ENCODE results near the gene NFE2L2.

The NFE2L2 gene

GRCh38 chr2:177285892-177286715 is 21.6 kb upstream of the NFE2L2 start:
- H3K4me3 ChIP-seq (ENCODE audit: low read depth, low read length) = no peak overlapping the region
- TF ChIP-seq CTCF (IDR thresholded peaks at IDR 0.05; ENCODE audit: low read depth, low read length) = no peak

GRCh38 chr2:177284531-177284930 is 20.0 kb upstream of the NFE2L2 start:
- TF ChIP-seq CTCF (IDR thresholded peaks at IDR 0.05; ENCODE audit: low read depth, low read length) = no peak
- no peak overlapping the region for H3K4me3 ChIP-seq (ENCODE audit: low read depth, low read length)

GRCh38 chr2:177283906-177284305 is 19.4 kb upstream of the NFE2L2 start:
- no peak overlapping the region for H3K4me3 ChIP-seq (ENCODE audit: low read depth, low read length)
- TF ChIP-seq CTCF (IDR thresholded peaks at IDR 0.05; ENCODE audit: low read depth, low read length) = no peak

- no peak for TF ChIP-seq CTCF (IDR thresholded peaks at IDR 0.05; ENCODE audit: low read depth, low read length)
- no peak overlapping the region for H3K4me3 ChIP-seq (ENCODE audit: low read depth, low read length)
These were observed 18.5 kb upstream of the NFE2L2 start for GRCh38 chr2:177282787-177283572.

- no peak overlapping the region for H3K4me3 ChIP-seq (ENCODE audit: low read depth, low read length)
- no peak for TF ChIP-seq CTCF (IDR thresholded peaks at IDR 0.05; ENCODE audit: low read depth, low read length)
These were observed 17.7 kb upstream of the NFE2L2 start for GRCh38 chr2:177282181-177282641.

GRCh38 chr2:177281400-177282180 is 17.1 kb upstream of the NFE2L2 start:
- TF ChIP-seq CTCF (IDR thresholded peaks at IDR 0.05; ENCODE audit: low read depth, low read length) = no peak
- H3K4me3 ChIP-seq (ENCODE audit: low read depth, low read length) = no peak overlapping the region
